ENCODE data around the gene MGMT. TPM values are rescaled to one million over a fixed set of nuclear protein-coding genes. Genes with fewer than 3 reads are reported as not detected.

Gene MGMT
- total RNA-seq, 2 experiments from 2014 or later, result 9.0 to 9.6 TPM

GRCh38 chr10:129772468-129773358 lies 305.7 kb downstream of the MGMT start:
- intact Hi-C loops (cut with DNase I, micrococcal nuclease), result no loop called here
- no peak for DNase-seq
- H3K4me1 Mint-ChIP-seq (ENCODE audit: low read depth), result no peaks in the 10 kb centered on the region
- CTCF ChIA-PET, result no interaction called here
- H3K9me3 ChIP-seq (ENCODE audit: control insufficient read depth in 1 of 2, insufficient read depth in 1 of 2, low read length in 2 of 2), result peaks cover 0 to 89% of the 10 kb centered on the region in 2 experiments
- H3K36me3 ChIP-seq (ENCODE audit: insufficient read depth, low read length), result peaks cover 5% of the 10 kb centered on the region
- H3K9me3 Mint-ChIP-seq, result peaks cover 2% of the 10 kb centered on the region
- ATAC-seq (ENCODE audit: poor library complexity), result no peak
- POLR2A ChIA-PET, result no interaction called here
- TF ChIP-seq, protein P1, sequence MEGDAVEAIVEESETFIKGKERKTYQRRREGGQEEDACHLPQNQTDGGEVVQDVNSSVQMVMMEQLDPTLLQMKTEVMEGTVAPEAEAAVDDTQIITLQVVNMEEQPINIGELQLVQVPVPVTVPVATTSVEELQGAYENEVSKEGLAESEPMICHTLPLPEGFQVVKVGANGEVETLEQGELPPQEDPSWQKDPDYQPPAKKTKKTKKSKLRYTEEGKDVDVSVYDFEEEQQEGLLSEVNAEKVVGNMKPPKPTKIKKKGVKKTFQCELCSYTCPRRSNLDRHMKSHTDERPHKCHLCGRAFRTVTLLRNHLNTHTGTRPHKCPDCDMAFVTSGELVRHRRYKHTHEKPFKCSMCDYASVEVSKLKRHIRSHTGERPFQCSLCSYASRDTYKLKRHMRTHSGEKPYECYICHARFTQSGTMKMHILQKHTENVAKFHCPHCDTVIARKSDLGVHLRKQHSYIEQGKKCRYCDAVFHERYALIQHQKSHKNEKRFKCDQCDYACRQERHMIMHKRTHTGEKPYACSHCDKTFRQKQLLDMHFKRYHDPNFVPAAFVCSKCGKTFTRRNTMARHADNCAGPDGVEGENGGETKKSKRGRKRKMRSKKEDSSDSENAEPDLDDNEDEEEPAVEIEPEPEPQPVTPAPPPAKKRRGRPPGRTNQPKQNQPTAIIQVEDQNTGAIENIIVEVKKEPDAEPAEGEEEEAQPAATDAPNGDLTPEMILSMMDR (IDR thresholded peaks at IDR 0.05), result no peak
- H3K36me3 Mint-ChIP-seq (ENCODE audit: low read depth), result peaks cover 40% of the 10 kb centered on the region
- no peak overlapping the region for H3K27ac Mint-ChIP-seq
- H3K4me3 ChIP-seq (ENCODE audit: low read length), result no peak overlapping the region
- H3K27me3 ChIP-seq (ENCODE audit: control insufficient read depth in 1 of 2, insufficient read depth in 2 of 2, low read length in 2 of 2), result no peaks in the 10 kb centered on the region
- H3K27ac ChIP-seq (ENCODE audit: low read depth in 1 of 2, low read length in 2 of 2), result no peak overlapping the region
- H3K4me1 ChIP-seq (ENCODE audit: insufficient read depth, low read length), result no peaks in the 10 kb centered on the region
- H3K4me3 Mint-ChIP-seq, result no peak overlapping the region
- no peaks in the 10 kb centered on the region for H3K27me3 Mint-ChIP-seq

- peaks cover 3% of the 10 kb centered on the region for H3K36me3 ChIP-seq (ENCODE audit: insufficient read depth, low read length)
- H3K27ac Mint-ChIP-seq, result no peak overlapping the region
- H3K4me3 ChIP-seq (ENCODE audit: low read length), result no peak overlapping the region
- H3K4me1 ChIP-seq (ENCODE audit: insufficient read depth, low read length), result no peaks in the 10 kb centered on the region
- TF ChIP-seq, protein P1 (IDR thresholded peaks at IDR 0.05), result no peak
- peaks cover 34% of the 10 kb centered on the region for H3K36me3 Mint-ChIP-seq (ENCODE audit: low read depth)
- H3K9me3 ChIP-seq (ENCODE audit: control insufficient read depth in 1 of 2, insufficient read depth in 1 of 2, low read length in 2 of 2), result peaks cover 0 to 89% of the 10 kb centered on the region in 2 experiments
- H3K27ac ChIP-seq (ENCODE audit: low read depth in 1 of 2, low read length in 2 of 2), result no peak overlapping the region
- POLR2A ChIA-PET, result no interaction called here
- CTCF ChIA-PET, result no interaction called here
- H3K27me3 ChIP-seq (ENCODE audit: control insufficient read depth in 1 of 2, insufficient read depth in 2 of 2, low read length in 2 of 2), result no peaks in the 10 kb centered on the region
- peaks cover 2% of the 10 kb centered on the region for H3K9me3 Mint-ChIP-seq
- DNase-seq, result no peak
- H3K4me3 Mint-ChIP-seq, result no peak overlapping the region
- no peak for ATAC-seq (ENCODE audit: poor library complexity)
- no peaks in the 10 kb centered on the region for H3K4me1 Mint-ChIP-seq (ENCODE audit: low read depth)
- H3K27me3 Mint-ChIP-seq, result no peaks in the 10 kb centered on the region
- intact Hi-C loops (cut with DNase I, micrococcal nuclease), result no loop called here
Observed at GRCh38 chr10:129773359-129773990, 306.4 kb downstream of the MGMT start.

- no peaks in the 10 kb centered on the region for H3K4me1 ChIP-seq (ENCODE audit: insufficient read depth, low read length)
- DNase-seq, result no peak
- ATAC-seq (ENCODE audit: poor library complexity), result no peak
Observed at GRCh38 chr10:129774082-129774735, 307.2 kb downstream of the MGMT start.

More at GRCh38 chr10:129774082-129774735, 307.2 kb downstream of the MGMT start:
- TF ChIP-seq, protein P1 (IDR thresholded peaks at IDR 0.05), result no peak
- Mint-ChIP-seq H3K36me3 (ENCODE audit: low read depth) (peaks cover 30% of the 10 kb centered on the region), H3K4me3 (no peak overlapping the region), H3K27me3 (no peaks in the 10 kb centered on the region), H3K4me1 (ENCODE audit: low read depth) (no peaks in the 10 kb centered on the region), H3K9me3 (peaks cover 2% of the 10 kb centered on the region), H3K27ac (no peak overlapping the region)
- no peaks in the 10 kb centered on the region for H3K36me3 ChIP-seq (ENCODE audit: insufficient read depth, low read length)
- CTCF ChIA-PET, result no interaction called here
- peaks cover 0 to 89% of the 10 kb centered on the region in 2 experiments for H3K9me3 ChIP-seq (ENCODE audit: control insufficient read depth in 1 of 2, insufficient read depth in 1 of 2, low read length in 2 of 2)
- POLR2A ChIA-PET, result no interaction called here
- H3K27me3 ChIP-seq (ENCODE audit: control insufficient read depth in 1 of 2, insufficient read depth in 2 of 2, low read length in 2 of 2), result no peaks in the 10 kb centered on the region
- no peak overlapping the region for H3K27ac ChIP-seq (ENCODE audit: low read depth in 1 of 2, low read length in 2 of 2)
- intact Hi-C loops (cut with DNase I, micrococcal nuclease), result no loop called here
- H3K4me3 ChIP-seq (ENCODE audit: low read length), result no peak overlapping the region
